ENCODE results near the gene ZNF579.
A peak's percentile ranks its signal among the peaks of the same experiment; 100 is the strongest.

Gene ZNF579

DNA sequence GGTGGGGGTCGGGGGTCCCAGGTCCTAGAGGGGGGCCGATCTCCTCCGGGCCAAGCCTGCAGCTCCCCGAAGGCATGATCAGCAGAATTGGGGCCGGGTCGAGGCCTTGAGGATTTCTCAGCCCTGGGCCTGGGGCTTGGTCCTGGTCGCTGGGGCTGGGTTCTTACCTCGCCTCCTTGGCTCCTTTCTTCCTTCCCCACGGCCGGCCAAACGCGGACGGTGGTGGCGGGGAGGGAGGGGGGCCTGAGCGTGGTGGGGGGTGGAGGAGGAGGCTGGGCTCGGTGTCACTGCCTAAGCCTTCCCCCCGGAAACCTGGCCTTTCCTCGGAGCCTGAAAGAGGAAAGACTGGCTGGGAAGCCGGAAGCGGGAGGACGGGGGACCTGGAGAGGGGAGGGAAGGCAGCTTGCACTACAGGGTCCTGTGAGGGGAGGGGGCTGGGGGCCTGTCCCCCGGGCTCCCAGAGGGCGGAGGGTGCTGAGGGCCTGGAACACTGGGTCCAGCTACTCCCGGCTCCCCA, at the start of gene ZNF579:
Gene ZNF579 (minus strand): TSS at position 221 of the 517 bp plus-strand sequence. CDS start 1,209 bp downstream, outside the sequence.
- DNase-seq, result peak; percentile 64

DNA sequence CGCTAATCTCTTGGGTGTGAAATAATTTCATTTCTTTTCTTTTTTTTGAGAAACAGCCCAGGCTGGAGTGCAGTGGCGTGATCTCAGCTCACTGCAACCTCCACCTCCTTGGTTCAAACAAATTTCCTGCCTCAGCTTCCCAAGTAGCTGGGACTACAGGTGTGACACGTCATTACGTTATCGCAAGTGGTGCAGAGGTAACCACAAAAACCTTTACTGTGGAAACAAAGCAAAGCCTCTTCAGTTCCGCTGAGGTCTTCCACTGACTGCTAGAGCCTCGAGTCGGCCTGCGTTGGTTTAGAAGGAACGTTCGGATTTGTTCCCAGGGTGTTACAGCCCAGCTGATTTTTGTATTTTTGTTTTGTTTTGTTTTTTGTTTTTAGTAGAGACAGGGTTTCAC, 45.7 kb upstream of the ZNF579 start:
- no peak for DNase-seq

GRCh38 chr19:55625004-55625326, 44.3 kb upstream of the ZNF579 start:
- DNase-seq, result no peak

DNA sequence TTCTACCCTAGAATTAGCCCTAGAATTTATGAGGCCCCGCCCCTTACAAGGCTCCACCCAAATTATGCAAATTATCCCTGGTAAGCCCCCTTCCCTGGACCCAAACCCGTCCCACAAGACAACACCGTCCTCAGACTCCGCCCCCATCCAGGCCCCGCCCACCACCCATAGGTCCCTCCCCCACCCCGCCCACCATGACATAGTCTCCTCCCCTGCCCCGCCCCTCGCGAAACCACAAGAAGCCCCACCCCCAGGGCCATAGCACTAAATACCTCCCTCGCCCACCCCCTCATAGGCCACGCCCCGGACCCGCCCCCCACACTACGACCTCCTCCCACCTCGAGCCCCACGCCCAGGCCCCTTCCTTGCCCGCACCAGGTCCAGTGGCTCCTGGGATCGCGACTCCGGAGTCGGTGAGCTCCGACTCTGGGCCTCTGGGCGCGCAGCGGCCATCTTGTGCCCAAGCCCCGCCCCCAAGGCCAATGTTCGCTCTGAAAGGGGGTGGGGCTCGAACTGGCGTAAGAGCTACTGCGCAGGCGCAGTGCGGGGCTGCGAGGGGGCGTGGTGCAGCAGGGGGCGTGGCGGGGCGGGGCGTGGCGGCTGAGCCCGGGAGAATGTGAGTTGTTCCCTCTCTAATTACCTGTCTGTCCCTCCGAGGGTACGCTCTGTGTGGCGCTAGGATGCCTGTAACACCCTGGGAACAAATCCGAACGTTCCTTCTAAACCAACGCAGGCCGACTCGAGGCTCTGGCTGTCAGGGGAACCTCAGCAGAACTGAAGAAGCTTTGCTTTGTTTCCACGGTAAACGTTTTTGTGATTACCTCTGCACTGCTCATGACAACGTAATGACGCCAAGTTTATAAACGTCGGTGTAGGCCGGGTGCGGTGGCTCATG, 43.7 kb upstream of the ZNF579 start, which contains the start of gene ZNF784:
Gene ZNF784 (minus strand): TSS at position 458 of the 895 bp plus-strand sequence. CDS start 5 bp downstream, at position 453.
- peak; percentile 55 for DNase-seq

DNA sequence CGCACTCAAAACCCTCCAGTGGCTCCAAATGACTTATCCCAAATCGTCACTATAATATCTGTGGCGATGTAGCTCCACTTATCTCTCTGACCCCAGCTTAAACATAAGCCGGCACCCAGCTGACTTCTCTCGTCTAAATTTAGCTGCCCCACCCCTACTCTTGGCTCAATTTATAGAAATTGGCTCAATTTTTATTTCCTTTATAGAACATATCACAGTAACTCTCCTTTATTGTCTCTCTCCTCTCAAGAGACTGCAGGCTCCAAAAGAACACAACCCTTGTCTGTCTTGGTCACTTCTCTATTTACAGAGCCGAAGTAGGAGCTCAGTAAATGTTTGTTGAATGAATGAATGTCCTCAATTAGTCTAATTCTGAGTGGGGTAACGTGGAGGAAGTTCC, 42.9 kb upstream of the ZNF579 start:
- no peak for DNase-seq

- no peak for DNase-seq
Measured at GRCh38 chr19:55623130-55623529, 42.5 kb upstream of the ZNF579 start.

DNA sequence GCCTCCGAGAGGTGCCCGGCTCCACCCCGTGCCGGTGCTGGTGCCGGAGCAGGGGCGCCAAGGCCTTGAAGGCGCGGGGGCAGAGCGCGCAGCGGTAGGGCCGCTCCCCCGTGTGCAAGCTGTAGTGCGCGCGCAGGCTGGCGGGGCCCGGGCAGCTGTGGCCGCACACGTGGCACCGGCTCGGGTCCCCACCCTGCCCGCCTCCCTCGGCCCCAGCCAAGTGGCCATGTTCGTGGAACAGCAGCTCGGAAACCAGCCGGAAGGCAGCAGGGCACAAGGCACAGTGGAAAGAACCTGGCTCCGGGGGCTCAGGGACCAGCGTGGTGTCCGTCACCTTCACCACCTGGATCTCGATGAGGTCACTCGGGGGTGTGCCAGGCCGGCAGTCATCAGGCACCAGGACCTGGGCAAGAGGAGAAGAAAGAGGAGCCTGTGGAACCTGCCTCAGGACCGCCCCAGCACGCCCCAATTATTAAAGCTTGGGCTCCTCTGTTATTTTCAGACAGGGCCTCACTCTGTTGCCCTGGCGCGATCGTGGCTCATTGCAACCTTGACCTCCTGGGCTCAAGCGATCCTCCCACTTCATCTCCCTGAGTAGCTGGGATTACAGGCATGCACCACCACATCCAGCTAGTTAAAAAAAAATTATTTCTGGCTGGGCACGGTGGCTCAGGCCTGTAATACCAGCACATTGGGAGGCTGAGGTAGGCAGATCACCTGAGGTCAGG, 41.8 kb upstream of the ZNF579 start:
- no peak for DNase-seq

DNA sequence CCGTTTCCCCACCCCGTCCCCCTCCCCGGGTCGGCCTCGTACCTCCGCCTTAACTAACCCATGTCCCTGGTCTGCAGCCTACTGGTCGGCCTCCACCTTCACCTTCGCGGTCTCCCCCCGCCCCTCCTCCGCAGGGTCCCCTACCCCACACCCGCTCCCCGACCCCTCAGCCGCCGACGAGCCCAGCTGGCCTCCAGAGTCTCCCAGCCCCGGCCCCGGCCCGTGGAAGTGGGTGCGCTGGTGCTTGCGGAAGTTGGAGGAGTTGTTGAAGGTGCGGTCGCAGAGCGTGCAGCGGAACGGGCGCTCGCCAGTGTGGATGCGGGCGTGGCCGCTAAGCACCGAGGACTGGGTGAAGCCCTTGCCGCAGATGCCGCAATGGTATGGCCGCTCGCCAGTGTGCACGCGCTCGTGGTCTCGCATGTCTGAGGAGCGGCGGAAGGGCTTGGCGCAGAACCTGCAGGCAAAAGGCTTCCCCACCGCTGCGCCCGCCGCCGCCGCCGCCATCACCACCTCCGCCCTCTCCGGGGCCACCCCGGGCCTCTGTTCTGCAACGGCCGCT, 41.1 kb upstream of the ZNF579 start:
- DNase-seq, result no peak

GRCh38 chr19:55621205-55621672, 40.6 kb upstream of the ZNF579 start:
- no peak for DNase-seq

DNA sequence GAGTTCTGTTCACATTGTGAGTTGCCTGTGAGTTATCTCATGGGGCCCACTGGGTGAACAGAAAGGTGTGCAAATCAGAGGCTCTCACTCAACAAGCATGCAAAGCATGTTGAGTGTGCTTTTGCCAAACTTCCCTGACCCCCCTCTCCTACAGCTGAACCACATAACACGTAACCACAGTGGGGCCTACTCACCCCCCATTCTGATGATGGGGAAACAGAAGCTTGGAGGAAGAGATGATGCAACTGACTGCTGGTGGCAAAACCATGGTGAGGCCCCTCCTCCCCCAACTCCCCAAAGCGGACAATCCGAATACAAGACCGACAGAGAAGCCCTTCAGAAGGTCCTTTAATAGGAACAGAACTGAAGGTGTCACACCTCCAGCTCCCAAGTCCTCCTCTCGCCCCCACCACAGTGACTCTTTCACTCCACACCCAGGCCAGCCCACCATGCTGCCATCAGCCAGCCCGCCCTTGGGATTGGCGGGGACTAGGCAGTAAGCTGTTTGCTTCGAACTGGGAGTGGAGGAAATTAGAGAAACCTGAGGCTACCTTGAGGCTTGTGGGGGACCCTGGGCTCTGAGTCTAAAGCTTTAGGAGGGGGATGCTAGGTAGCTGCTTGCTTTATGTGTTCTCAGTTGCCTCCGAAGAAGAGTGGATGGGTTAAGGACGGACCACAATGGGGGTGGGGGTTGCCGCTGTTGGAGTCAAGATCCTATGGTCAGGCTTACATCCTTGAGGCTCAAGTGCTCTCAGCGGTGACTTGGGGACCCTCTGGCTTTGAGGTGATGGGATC, 40.0 kb upstream of the ZNF579 start:
- DNase-seq, result peak; percentile 78

GRCh38 chr19:55619286-55619685, 38.6 kb upstream of the ZNF579 start:
- DNase-seq, result no peak

GRCh38 chr19:55618426-55618825, 37.8 kb upstream of the ZNF579 start:
- no peak for DNase-seq

- DNase-seq, result no peak
Measured at GRCh38 chr19:55617426-55617825, 36.8 kb upstream of the ZNF579 start.

- DNase-seq, result no peak
Measured at GRCh38 chr19:55616395-55616875, 35.8 kb upstream of the ZNF579 start.

DNA sequence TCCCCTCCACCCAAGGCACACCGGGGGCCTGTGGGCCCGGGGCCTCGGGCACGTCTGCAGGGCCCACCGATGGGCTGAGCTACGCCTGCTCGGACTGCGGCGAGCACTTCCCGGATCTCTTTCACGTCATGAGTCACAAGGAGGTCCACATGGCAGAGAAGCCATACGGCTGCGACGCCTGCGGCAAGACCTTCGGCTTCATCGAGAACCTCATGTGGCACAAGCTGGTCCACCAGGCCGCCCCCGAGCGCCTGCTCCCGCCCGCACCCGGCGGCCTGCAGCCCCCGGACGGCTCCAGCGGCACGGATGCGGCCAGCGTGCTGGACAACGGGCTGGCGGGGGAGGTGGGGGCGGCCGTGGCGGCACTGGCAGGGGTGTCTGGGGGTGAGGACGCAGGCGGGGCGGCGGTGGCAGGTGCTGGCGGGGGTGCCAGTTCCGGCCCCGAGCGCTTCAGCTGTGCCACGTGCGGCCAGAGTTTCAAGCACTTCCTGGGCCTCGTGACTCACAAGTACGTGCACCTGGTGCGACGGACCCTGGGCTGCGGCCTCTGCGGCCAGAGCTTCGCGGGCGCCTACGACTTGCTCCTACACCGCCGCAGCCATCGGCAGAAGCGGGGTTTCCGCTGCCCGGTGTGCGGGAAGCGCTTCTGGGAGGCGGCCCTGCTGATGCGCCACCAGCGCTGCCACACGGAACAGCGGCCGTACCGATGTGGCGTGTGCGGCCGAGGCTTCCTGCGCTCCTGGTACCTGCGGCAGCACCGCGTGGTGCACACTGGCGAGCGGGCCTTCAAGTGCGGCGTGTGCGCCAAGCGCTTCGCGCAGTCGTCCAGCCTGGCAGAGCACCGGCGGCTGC, 35.1 kb upstream of the ZNF579 start:
- no peak for DNase-seq

DNA sequence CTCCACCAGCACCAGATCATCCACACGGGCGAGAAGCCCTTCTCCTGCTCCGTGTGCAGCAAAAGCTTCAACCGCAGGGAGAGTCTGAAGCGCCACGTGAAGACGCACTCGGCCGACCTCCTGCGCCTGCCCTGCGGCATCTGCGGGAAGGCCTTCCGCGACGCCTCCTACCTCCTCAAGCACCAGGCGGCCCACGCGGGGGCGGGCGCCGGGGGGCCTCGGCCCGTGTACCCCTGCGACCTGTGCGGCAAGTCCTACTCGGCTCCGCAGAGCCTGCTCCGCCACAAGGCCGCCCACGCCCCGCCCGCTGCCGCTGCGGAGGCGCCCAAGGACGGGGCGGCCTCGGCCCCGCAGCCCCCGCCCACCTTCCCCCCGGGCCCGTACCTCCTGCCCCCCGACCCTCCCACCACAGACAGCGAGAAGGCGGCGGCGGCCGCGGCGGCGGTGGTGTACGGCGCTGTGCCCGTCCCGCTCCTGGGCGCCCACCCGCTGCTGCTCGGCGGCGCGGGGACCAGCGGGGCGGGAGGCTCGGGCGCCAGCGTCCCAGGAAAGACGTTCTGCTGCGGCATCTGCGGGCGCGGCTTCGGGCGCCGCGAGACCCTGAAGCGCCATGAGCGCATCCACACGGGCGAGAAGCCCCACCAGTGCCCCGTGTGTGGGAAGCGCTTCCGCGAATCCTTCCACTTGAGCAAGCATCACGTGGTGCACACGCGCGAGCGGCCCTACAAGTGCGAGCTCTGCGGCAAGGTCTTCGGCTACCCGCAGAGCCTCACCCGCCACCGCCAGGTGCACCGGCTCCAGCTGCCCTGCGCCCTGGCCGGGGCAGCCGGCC, 34.3 kb upstream of the ZNF579 start:
- no peak for DNase-seq

DNA sequence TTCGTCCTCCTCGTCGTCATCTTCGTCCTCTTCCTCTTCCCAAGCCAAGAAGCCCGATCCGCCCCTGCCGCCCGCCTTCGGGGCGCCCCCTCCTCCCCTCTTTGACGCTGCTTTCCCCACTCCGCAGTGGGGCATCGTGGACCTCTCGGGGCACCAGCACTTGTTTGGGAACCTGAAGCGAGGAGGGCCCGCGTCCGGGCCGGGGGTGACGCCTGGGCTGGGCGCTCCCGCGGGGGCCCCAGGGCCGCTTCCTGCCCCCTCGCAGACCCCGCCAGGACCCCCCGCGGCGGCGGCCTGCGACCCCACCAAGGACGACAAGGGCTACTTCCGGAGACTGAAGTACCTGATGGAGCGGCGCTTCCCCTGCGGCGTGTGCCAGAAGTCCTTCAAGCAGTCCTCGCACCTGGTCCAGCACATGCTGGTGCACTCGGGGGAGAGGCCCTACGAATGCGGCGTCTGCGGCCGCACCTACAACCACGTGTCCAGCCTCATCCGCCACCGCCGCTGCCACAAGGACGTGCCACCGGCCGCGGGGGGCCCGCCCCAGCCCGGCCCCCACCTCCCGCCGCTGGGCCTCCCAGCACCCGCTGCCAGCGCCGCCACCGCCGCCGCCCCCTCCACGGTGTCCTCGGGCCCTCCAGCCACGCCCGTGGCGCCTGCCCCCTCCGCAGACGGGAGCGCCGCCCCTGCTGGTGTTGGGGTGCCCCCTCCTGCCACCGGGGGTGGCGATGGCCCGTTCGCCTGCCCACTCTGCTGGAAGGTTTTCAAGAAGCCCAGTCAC, 33.5 kb upstream of the ZNF579 start:
- DNase-seq, result no peak

DNA sequence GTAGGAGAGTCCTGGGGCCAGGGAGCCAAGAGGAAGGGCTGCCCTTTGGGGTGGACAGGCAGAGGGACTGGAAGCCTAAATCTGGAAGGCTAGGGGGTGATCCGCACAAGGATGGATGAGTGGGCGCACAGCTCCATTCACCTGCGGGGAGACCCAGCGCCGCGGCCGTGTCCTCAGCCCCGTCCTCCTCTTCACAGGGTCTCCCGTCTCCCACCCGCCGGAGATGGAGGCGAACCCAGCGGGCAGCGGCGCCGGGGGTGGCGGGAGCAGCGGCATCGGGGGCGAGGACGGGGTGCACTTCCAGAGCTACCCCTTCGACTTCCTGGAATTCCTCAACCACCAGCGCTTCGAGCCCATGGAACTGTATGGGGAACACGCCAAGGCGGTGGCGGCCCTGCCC, 32.7 kb upstream of the ZNF579 start:
- no peak for DNase-seq

GRCh38 chr19:55611983-55612645, 31.5 kb upstream of the ZNF579 start:
- no peak for DNase-seq

All from GF-D8 (cell line).